ENCODE measurements around the gene TEAD1.

The TEAD1 gene

DNA sequence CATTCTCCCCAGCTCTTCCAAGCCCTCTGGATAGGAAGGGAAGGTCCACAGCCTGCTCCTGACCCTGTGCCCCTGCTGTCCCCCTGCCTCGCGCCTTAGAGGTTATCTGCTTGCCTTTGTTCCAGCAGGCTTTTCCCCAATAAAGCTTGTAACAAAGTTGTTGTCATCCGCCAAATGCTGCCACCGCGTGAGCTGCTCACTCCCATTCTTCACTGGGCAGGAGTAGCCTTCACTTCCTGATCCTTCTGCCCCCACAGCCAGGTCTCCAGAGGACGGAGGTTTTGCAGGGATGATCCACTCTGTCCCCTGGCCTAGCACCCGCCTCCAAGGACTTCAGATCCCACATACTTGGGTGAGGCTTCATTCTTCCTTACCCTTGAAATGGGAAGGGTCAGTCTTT lies 240.9 kb downstream of the TEAD1 start:
- no peak for DNase-seq (ENCODE audit: low read depth)
- TF ChIP-seq, protein P1, sequence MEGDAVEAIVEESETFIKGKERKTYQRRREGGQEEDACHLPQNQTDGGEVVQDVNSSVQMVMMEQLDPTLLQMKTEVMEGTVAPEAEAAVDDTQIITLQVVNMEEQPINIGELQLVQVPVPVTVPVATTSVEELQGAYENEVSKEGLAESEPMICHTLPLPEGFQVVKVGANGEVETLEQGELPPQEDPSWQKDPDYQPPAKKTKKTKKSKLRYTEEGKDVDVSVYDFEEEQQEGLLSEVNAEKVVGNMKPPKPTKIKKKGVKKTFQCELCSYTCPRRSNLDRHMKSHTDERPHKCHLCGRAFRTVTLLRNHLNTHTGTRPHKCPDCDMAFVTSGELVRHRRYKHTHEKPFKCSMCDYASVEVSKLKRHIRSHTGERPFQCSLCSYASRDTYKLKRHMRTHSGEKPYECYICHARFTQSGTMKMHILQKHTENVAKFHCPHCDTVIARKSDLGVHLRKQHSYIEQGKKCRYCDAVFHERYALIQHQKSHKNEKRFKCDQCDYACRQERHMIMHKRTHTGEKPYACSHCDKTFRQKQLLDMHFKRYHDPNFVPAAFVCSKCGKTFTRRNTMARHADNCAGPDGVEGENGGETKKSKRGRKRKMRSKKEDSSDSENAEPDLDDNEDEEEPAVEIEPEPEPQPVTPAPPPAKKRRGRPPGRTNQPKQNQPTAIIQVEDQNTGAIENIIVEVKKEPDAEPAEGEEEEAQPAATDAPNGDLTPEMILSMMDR (IDR thresholded peaks at IDR 0.05; ENCODE audit: insufficient read depth, low read depth, low read length, missing control alignments) = no peak

DNA sequence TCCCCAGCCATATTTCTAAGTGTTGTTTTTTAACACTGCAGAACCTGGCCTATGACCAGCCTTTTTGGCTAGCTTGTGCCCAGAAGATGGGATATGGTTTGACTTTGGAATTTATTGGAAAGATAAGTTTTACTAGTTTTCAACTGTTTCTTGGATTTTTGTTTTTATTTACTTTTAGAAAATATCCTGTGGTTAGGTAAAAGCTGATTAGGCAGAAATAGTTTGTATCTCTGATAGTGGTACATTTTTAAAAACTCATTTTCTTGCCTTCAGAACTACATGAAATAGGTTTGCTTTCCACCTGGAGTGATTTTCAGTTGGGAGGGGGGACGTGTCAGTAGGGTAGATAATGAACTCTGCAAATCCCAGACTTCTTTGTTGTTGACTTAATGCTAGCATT lies 243.6 kb downstream of the TEAD1 start:
- DNase-seq (ENCODE audit: low read depth) = no peak
- TF ChIP-seq, protein P1 (IDR thresholded peaks at IDR 0.05; ENCODE audit: insufficient read depth, low read depth, low read length, missing control alignments) = no peak
- H3K4me3 ChIP-seq (ENCODE audit: low read depth, low read length) = no peak overlapping the region

More for the DNA sequence above, 240.9 kb downstream of the TEAD1 start:
- no peak overlapping the region for H3K4me3 ChIP-seq (ENCODE audit: low read depth, low read length)

DNA sequence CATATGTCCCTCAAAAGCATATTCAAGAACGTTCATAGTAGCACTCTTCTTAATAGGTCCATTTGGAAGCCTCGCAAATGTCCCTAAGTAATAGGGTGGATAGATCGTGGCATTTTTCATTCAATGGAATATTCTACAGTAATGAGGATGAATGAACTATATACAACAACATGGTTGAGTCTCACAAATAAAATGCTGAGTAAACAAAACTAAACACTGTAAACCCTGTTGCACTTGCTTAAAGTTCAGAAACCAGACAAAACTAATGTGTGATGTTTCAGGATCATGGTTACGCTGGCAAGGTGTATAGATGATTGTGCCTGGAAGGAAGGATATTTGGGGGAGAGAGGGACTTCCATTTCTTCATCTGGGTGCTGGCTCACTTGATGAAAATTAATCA lies 244.4 kb downstream of the TEAD1 start:
- TF ChIP-seq, protein P1 (IDR thresholded peaks at IDR 0.05; ENCODE audit: insufficient read depth, low read depth, low read length, missing control alignments) = no peak
- H3K4me3 ChIP-seq (ENCODE audit: low read depth, low read length) = no peak overlapping the region

DNA sequence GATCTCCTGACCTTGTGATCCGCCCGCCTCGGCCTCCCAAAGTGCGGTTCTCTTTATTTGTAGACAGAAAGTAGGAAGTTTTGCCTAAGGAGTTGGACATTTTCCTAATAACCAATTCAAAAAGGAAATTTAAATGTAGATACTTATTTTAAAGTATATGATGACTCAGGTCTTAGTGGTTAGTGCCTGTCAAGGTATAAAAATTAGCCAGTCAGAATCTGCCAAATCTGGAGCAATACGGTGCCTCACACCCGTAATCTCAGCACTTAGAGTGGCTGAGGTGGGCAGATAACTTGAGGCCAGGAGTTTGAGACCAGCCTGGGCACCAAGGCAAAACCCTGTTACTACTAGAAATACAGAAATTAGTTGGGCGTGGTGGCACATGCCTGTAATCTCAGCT lies 248.2 kb downstream of the TEAD1 start:
- TF ChIP-seq, protein P1 (IDR thresholded peaks at IDR 0.05; ENCODE audit: insufficient read depth, low read depth, low read length, missing control alignments) = no peak
- no peak overlapping the region for H3K4me3 ChIP-seq (ENCODE audit: low read depth, low read length)

More for the DNA sequence above, 244.4 kb downstream of the TEAD1 start:
- DNase-seq (ENCODE audit: low read depth) = no peak

DNA sequence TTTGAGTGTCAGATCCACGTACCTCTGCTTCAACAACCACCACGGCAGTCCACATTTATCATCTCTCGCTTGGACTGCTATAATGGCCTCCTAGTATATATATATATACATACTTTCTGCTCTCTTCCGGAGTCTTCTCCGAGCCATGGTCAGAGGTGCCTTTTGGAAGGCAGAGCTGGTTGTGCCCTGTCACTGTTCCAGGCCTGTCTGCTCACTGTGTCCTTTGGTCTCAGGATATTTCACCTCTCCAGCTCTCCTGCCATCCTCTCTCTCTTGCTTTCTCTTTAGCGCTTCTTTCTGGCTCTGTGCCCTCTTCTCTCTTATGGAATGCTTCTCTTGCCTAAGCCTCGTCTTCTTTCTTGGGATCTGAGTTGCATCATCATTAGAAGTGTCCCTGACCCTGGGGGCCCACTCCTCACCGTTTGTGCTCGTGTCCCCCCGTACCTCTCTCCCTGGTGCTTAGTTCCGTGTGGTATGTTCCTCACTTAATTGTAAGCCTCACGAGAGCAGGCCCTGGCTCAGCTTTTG lies 248.8 kb downstream of the TEAD1 start:
- H3K4me3 ChIP-seq (ENCODE audit: low read depth, low read length) = no peak overlapping the region
- DNase-seq (ENCODE audit: low read depth) = no peak
- TF ChIP-seq, protein P1 (IDR thresholded peaks at IDR 0.05; ENCODE audit: insufficient read depth, low read depth, low read length, missing control alignments) = no peak

More for the DNA sequence above, 248.2 kb downstream of the TEAD1 start:
- no peak for DNase-seq (ENCODE audit: low read depth)

DNA sequence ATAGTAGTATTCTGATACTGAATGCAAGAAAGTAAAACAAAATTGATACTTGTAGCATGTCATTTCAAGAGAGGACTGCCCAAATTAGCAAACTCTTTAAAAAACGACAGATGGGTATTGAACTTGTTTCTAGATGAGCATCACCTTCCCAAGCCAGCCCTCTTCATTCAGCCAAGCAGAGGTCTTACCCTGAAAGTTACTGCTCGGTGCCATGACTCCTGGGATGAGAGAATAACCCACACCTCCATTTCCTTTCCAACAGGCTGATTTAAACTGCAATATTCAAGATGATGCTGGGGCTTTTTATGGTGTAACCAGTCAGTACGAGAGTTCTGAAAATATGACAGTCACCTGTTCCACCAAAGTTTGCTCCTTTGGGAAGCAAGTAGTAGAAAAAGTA lies 250.4 kb downstream of the TEAD1 start:
- peak; percentile 46 for DNase-seq (ENCODE audit: low read depth)
- TF ChIP-seq, protein P1 (IDR thresholded peaks at IDR 0.05; ENCODE audit: insufficient read depth, low read depth, low read length, missing control alignments) = no peak
- H3K4me3 ChIP-seq (ENCODE audit: low read depth, low read length) = no peak overlapping the region

DNA sequence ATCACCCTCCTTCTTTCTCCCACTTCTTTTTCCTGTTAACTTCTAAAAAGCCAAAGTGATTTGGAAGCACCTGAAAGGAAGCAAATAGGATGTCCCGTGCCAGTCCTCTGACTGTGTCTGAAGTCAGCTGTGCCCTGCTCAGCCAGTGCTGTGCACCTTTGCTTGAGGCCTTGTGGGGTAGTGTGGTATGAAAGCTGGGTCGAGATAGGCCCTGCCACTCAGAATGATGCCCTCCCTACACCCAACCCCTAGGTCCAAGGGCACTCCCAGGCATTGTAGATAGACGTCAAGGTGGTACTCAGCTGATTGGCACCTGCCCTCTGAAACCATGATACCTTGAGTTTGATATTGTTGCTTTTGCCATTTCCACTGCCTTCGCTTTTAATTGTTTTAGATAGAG lies 251.3 kb downstream of the TEAD1 start:
- DNase-seq (ENCODE audit: low read depth) = no peak
- no peak overlapping the region for H3K4me3 ChIP-seq (ENCODE audit: low read depth, low read length)
- TF ChIP-seq, protein P1 (IDR thresholded peaks at IDR 0.05; ENCODE audit: insufficient read depth, low read depth, low read length, missing control alignments) = no peak

Measured in GM12865 (cell line).